ENCODE data around the gene SOBP.

Gene SOBP

GRCh38 chr6:107660839-107661238 lies 170.9 kb downstream of the SOBP start:
- Histone ChIP-seq H3K4me1 (ENCODE audit: control insufficient read depth in 2 of 2, insufficient read depth in 2 of 2, low read length in 2 of 2) (peaks cover 3 to 4% of the 10 kb centered on the region in 2 donors), H3K4me3 (ENCODE audit: low read length in 2 of 2) (no peak overlapping the region), H3K36me3 (ENCODE audit: control insufficient read depth in 2 of 2, insufficient read depth in 2 of 2, low read length in 2 of 2) (no peaks in the 10 kb centered on the region), H3K27me3 (ENCODE audit: control insufficient read depth in 2 of 2, insufficient read depth in 2 of 2, low read length in 2 of 2) (peaks cover 0 to 2% of the 10 kb centered on the region in 2 donors), H3K9ac (ENCODE audit: low read depth in 1 of 2, low read length in 2 of 2) (no peak overlapping the region), H3K27ac (ENCODE audit: low read depth in 2 of 2, low read length in 2 of 2) (no peak overlapping the region), H3K9me3 (ENCODE audit: control insufficient read depth in 2 of 2, low read length in 2 of 2) (no peaks in the 10 kb centered on the region)

GRCh38 chr6:107661291-107661690 lies 171.4 kb downstream of the SOBP start:
- H3K27me3 ChIP-seq (ENCODE audit: control insufficient read depth in 2 of 2, insufficient read depth in 2 of 2, low read length in 2 of 2) = peaks cover 0 to 2% of the 10 kb centered on the region in 2 donors
- H3K36me3 ChIP-seq (ENCODE audit: control insufficient read depth in 2 of 2, insufficient read depth in 2 of 2, low read length in 2 of 2) = no peaks in the 10 kb centered on the region
- no peaks in the 10 kb centered on the region for H3K9me3 ChIP-seq (ENCODE audit: control insufficient read depth in 2 of 2, low read length in 2 of 2)
- no peak overlapping the region for H3K27ac ChIP-seq (ENCODE audit: low read depth in 2 of 2, low read length in 2 of 2)
- H3K4me3 ChIP-seq (ENCODE audit: low read length in 2 of 2) = no peak overlapping the region
- H3K9ac ChIP-seq (ENCODE audit: low read depth in 1 of 2, low read length in 2 of 2) = no peak overlapping the region
- H3K4me1 ChIP-seq (ENCODE audit: control insufficient read depth in 2 of 2, insufficient read depth in 2 of 2, low read length in 2 of 2) = peaks cover 3 to 4% of the 10 kb centered on the region in 2 donors

- no peaks in the 10 kb centered on the region for H3K36me3 ChIP-seq (ENCODE audit: control insufficient read depth in 2 of 2, insufficient read depth in 2 of 2, low read length in 2 of 2)
- H3K4me1 ChIP-seq (ENCODE audit: control insufficient read depth in 2 of 2, insufficient read depth in 2 of 2, low read length in 2 of 2) = peaks cover 2 to 4% of the 10 kb centered on the region in 2 donors
- H3K27ac ChIP-seq (ENCODE audit: low read depth in 2 of 2, low read length in 2 of 2) = no peak overlapping the region
These were observed 172.4 kb downstream of the SOBP start for GRCh38 chr6:107662333-107662732.

GRCh38 chr6:107663308-107663707 lies 173.4 kb downstream of the SOBP start:
- Histone ChIP-seq H3K9ac (ENCODE audit: low read depth in 1 of 2, low read length in 2 of 2) (no peak overlapping the region), H3K27ac (ENCODE audit: low read depth in 2 of 2, low read length in 2 of 2) (no peak overlapping the region), H3K4me3 (ENCODE audit: low read length in 2 of 2) (no peak overlapping the region), H3K36me3 (ENCODE audit: control insufficient read depth in 2 of 2, insufficient read depth in 2 of 2, low read length in 2 of 2) (no peaks in the 10 kb centered on the region), H3K4me1 (ENCODE audit: control insufficient read depth in 2 of 2, insufficient read depth in 2 of 2, low read length in 2 of 2) (peaks cover 0 to 4% of the 10 kb centered on the region in 2 donors), H3K27me3 (ENCODE audit: control insufficient read depth in 2 of 2, insufficient read depth in 2 of 2, low read length in 2 of 2) (peaks cover 0 to 2% of the 10 kb centered on the region in 2 donors), H3K9me3 (ENCODE audit: control insufficient read depth in 2 of 2, low read length in 2 of 2) (no peaks in the 10 kb centered on the region)

More at GRCh38 chr6:107662333-107662732, 172.4 kb downstream of the SOBP start:
- H3K9me3 ChIP-seq (ENCODE audit: control insufficient read depth in 2 of 2, low read length in 2 of 2) = no peaks in the 10 kb centered on the region
- H3K4me3 ChIP-seq (ENCODE audit: low read length in 2 of 2) = no peak overlapping the region
- H3K27me3 ChIP-seq (ENCODE audit: control insufficient read depth in 2 of 2, insufficient read depth in 2 of 2, low read length in 2 of 2) = peaks cover 0 to 2% of the 10 kb centered on the region in 2 donors
- no peak overlapping the region for H3K9ac ChIP-seq (ENCODE audit: low read depth in 1 of 2, low read length in 2 of 2)

- Histone ChIP-seq H3K9me3 (ENCODE audit: control insufficient read depth in 2 of 2, low read length in 2 of 2) (no peaks in the 10 kb centered on the region), H3K9ac (ENCODE audit: low read depth in 1 of 2, low read length in 2 of 2) (no peak overlapping the region), H3K36me3 (ENCODE audit: control insufficient read depth in 2 of 2, insufficient read depth in 2 of 2, low read length in 2 of 2) (no peaks in the 10 kb centered on the region), H3K27ac (ENCODE audit: low read depth in 2 of 2, low read length in 2 of 2) (no peak overlapping the region), H3K4me3 (ENCODE audit: low read length in 2 of 2) (no peak overlapping the region), H3K4me1 (ENCODE audit: control insufficient read depth in 2 of 2, insufficient read depth in 2 of 2, low read length in 2 of 2) (peaks cover 0 to 4% of the 10 kb centered on the region in 2 donors), H3K27me3 (ENCODE audit: control insufficient read depth in 2 of 2, insufficient read depth in 2 of 2, low read length in 2 of 2) (peaks cover 0 to 2% of the 10 kb centered on the region in 2 donors)
These were observed 175.5 kb downstream of the SOBP start for GRCh38 chr6:107665382-107665781.

- H3K27me3 ChIP-seq (ENCODE audit: control insufficient read depth in 2 of 2, insufficient read depth in 2 of 2, low read length in 2 of 2) = peaks cover 0 to 2% of the 10 kb centered on the region in 2 donors
- H3K9ac ChIP-seq (ENCODE audit: low read depth in 1 of 2, low read length in 2 of 2) = no peak overlapping the region
- no peak overlapping the region for H3K27ac ChIP-seq (ENCODE audit: low read depth in 2 of 2, low read length in 2 of 2)
- H3K4me1 ChIP-seq (ENCODE audit: control insufficient read depth in 2 of 2, insufficient read depth in 2 of 2, low read length in 2 of 2) = peaks cover 0 to 7% of the 10 kb centered on the region in 2 donors
- no peaks in the 10 kb centered on the region for H3K9me3 ChIP-seq (ENCODE audit: control insufficient read depth in 2 of 2, low read length in 2 of 2)
- H3K36me3 ChIP-seq (ENCODE audit: control insufficient read depth in 2 of 2, insufficient read depth in 2 of 2, low read length in 2 of 2) = no peaks in the 10 kb centered on the region
- H3K4me3 ChIP-seq (ENCODE audit: low read length in 2 of 2) = no peak overlapping the region
These were observed 176.4 kb downstream of the SOBP start for GRCh38 chr6:107666084-107666980.

- Histone ChIP-seq H3K27ac (ENCODE audit: low read depth in 2 of 2, low read length in 2 of 2) (no peak overlapping the region), H3K36me3 (ENCODE audit: control insufficient read depth in 2 of 2, insufficient read depth in 2 of 2, low read length in 2 of 2) (no peaks in the 10 kb centered on the region), H3K4me1 (ENCODE audit: control insufficient read depth in 2 of 2, insufficient read depth in 2 of 2, low read length in 2 of 2) (peaks cover 0 to 7% of the 10 kb centered on the region in 2 donors), H3K9me3 (ENCODE audit: control insufficient read depth in 2 of 2, low read length in 2 of 2) (no peaks in the 10 kb centered on the region), H3K27me3 (ENCODE audit: control insufficient read depth in 2 of 2, insufficient read depth in 2 of 2, low read length in 2 of 2) (peaks cover 0 to 2% of the 10 kb centered on the region in 2 donors), H3K9ac (ENCODE audit: low read depth in 1 of 2, low read length in 2 of 2) (no peak overlapping the region), H3K4me3 (ENCODE audit: low read length in 2 of 2) (no peak overlapping the region)
These were observed 177.2 kb downstream of the SOBP start for GRCh38 chr6:107666981-107667601.

GRCh38 chr6:107667790-107668189 lies 177.9 kb downstream of the SOBP start:
- no peak overlapping the region for H3K4me3 ChIP-seq (ENCODE audit: low read length in 2 of 2)
- no peaks in the 10 kb centered on the region for H3K36me3 ChIP-seq (ENCODE audit: control insufficient read depth in 2 of 2, insufficient read depth in 2 of 2, low read length in 2 of 2)
- H3K27me3 ChIP-seq (ENCODE audit: control insufficient read depth in 2 of 2, insufficient read depth in 2 of 2, low read length in 2 of 2) = no peaks in the 10 kb centered on the region
- no peak overlapping the region for H3K9ac ChIP-seq (ENCODE audit: low read depth in 1 of 2, low read length in 2 of 2)
- peaks cover 0 to 7% of the 10 kb centered on the region in 2 donors for H3K4me1 ChIP-seq (ENCODE audit: control insufficient read depth in 2 of 2, insufficient read depth in 2 of 2, low read length in 2 of 2)
- H3K9me3 ChIP-seq (ENCODE audit: control insufficient read depth in 2 of 2, low read length in 2 of 2) = no peaks in the 10 kb centered on the region
- H3K27ac ChIP-seq (ENCODE audit: low read depth in 2 of 2, low read length in 2 of 2) = no peak overlapping the region

- H3K36me3 ChIP-seq (ENCODE audit: control insufficient read depth in 2 of 2, insufficient read depth in 2 of 2, low read length in 2 of 2) = no peaks in the 10 kb centered on the region
- no peaks in the 10 kb centered on the region for H3K27me3 ChIP-seq (ENCODE audit: control insufficient read depth in 2 of 2, insufficient read depth in 2 of 2, low read length in 2 of 2)
- no peak overlapping the region for H3K4me3 ChIP-seq (ENCODE audit: low read length in 2 of 2)
- peaks cover 0 to 7% of the 10 kb centered on the region in 2 donors for H3K4me1 ChIP-seq (ENCODE audit: control insufficient read depth in 2 of 2, insufficient read depth in 2 of 2, low read length in 2 of 2)
- H3K9me3 ChIP-seq (ENCODE audit: control insufficient read depth in 2 of 2, low read length in 2 of 2) = no peaks in the 10 kb centered on the region
- H3K27ac ChIP-seq (ENCODE audit: low read depth in 2 of 2, low read length in 2 of 2) = no peak overlapping the region
- no peak overlapping the region for H3K9ac ChIP-seq (ENCODE audit: low read depth in 1 of 2, low read length in 2 of 2)
These were observed 179.0 kb downstream of the SOBP start for GRCh38 chr6:107668743-107669474.

- Histone ChIP-seq H3K27me3 (ENCODE audit: control insufficient read depth in 2 of 2, insufficient read depth in 2 of 2, low read length in 2 of 2) (no peaks in the 10 kb centered on the region), H3K4me1 (ENCODE audit: control insufficient read depth in 2 of 2, insufficient read depth in 2 of 2, low read length in 2 of 2) (peaks cover 4 to 7% of the 10 kb centered on the region in 2 donors), H3K36me3 (ENCODE audit: control insufficient read depth in 2 of 2, insufficient read depth in 2 of 2, low read length in 2 of 2) (no peaks in the 10 kb centered on the region), H3K9ac (ENCODE audit: low read depth in 1 of 2, low read length in 2 of 2) (no peak overlapping the region), H3K4me3 (ENCODE audit: low read length in 2 of 2) (no peak overlapping the region), H3K9me3 (ENCODE audit: control insufficient read depth in 2 of 2, low read length in 2 of 2) (no peaks in the 10 kb centered on the region), H3K27ac (ENCODE audit: low read depth in 2 of 2, low read length in 2 of 2) (no peak overlapping the region)
These were observed 180.9 kb downstream of the SOBP start for GRCh38 chr6:107670792-107671199.
